ENCODE data around the gene TSPAN9.
A peak's percentile ranks its signal among the peaks of the same experiment; 100 is the strongest.

TSPAN9 gene

DNA sequence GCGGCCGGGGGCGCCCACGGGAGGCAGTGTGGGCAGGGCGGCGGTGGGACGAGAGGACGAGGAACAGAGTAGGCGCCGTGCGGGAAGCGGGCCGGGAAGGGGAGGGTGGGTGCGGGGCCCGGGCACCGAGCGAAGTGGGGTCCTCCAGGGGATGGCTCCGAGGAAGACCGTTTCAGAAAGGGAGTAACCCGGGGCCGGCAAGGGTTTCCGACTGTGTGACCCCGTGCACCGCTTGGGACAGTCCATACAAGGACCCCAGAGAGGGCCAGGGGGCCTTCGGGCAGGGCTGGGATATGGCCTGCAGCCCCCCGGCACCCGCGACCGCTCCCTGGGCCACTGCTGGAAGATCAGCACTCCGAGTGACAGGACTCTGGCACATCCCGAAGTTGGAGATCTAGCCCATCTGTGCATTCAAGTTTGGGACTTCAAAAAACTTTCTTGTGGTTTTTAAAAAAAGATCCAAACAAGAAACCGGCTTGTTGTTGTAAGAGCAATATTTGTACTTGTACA, 448 bp downstream of the TSPAN9 start:
- no peak for DNase-seq (ENCODE audit: low read depth)

DNA sequence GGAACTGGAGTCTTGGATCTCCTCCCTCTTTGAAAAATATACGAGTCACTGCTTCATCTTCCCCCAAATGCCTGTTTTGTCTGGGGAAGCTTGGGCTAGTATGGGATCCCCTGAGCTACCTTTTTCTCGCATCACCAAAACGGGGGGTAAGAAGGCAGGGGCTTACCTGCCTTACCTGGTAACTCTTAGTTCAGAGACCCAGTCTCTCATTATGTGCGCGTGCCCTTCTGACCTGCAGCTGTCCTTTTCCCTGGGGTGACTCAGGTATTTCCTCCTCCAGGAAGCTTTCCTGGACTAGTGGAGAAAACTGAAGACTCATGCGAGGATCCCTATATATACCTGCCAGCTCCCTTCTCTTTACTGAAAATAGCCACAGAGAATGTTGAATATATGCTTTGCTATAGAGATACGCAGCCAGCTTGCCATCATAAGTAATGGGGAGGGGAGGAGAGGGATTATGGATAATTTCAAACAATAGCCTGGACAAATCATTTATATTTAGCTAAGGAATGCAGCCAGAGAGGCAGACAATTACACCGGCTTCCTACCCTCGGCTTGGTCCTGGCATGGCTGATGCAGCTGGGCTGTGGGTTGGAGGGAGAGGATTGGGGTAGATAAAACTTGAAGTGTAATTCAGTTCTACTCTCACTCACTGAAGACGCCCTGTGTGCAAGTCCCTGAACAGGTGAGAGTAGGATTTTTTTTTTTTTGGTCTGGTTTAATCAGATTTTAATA, 1.1 kb downstream of the TSPAN9 start:
- DNase-seq (ENCODE audit: low read depth), result no peak

DNA sequence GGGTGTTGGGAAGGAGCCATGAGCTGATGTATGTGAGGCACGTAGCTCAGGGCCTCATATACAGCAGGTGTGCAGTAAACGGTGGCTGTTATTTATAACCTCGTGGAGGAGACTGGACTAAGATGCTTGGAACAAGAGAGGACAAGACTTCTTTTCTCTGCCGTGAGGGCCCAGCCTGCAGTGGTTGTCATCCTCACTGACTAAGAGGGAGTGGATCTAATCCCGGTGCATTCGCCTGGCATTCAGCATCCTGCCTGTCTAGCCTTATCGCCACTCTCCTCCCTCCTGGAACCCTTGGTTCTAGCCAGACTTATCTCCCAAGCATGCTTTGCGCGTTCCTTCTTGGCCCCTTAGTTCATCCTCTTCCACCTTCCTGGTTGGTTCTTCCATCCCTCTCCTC, 3.9 kb downstream of the TSPAN9 start:
- DNase-seq (ENCODE audit: low read depth), result peak; percentile 36

GRCh38 chr12:3081886-3082285, 4.7 kb downstream of the TSPAN9 start:
- DNase-seq (ENCODE audit: low read depth), result peak; percentile 57

GRCh38 chr12:3083241-3083920, 6.2 kb downstream of the TSPAN9 start:
- no peak for DNase-seq (ENCODE audit: low read depth)

DNA sequence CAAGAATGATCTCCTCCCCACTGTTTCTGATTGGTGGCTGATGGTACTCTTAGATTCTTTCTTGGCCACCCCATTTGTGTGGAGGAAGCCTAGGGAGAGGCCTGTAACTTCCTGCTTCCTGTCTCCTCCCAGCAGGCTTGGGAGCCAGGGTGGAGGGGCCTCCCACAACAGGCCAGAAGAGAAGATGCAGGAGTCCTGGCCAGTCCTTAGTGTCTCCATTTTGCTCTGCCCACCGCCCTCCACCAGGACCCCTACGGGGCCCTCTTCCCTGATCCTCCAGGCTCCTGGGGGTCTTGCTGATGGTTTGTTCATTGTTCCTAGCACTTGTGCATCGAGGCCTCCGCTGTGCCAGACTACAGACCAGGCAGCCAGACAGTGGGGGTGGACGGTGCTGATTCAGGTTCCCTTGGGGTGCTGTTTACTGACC, 6.8 kb downstream of the TSPAN9 start:
- peak; percentile 45 for DNase-seq (ENCODE audit: low read depth)

- no peak for DNase-seq (ENCODE audit: low read depth)
Observed at GRCh38 chr12:3084742-3085141, 7.6 kb downstream of the TSPAN9 start.

GRCh38 chr12:3085341-3086139, 8.4 kb downstream of the TSPAN9 start:
- DNase-seq (ENCODE audit: low read depth), result no peak

DNA sequence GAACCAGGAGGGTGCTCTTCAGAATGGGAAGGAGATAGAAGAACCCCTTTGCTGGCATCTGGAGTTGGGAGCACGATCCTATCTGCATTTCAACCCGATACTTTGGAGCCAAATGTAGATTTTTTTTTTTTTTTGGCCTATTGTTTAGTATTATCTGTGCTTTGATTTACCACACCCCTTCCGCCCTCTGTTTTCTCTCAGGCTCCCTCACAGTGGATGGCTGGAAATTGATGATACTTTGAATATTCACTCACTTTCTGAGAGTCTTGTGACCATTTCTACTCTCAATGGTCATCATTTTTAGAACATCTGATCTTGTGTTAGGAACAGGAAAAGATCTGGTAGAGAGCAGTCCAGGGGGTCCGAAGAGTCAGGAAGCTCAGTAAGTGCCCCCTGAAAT, 9.0 kb downstream of the TSPAN9 start:
- no peak for DNase-seq (ENCODE audit: low read depth)

DNA sequence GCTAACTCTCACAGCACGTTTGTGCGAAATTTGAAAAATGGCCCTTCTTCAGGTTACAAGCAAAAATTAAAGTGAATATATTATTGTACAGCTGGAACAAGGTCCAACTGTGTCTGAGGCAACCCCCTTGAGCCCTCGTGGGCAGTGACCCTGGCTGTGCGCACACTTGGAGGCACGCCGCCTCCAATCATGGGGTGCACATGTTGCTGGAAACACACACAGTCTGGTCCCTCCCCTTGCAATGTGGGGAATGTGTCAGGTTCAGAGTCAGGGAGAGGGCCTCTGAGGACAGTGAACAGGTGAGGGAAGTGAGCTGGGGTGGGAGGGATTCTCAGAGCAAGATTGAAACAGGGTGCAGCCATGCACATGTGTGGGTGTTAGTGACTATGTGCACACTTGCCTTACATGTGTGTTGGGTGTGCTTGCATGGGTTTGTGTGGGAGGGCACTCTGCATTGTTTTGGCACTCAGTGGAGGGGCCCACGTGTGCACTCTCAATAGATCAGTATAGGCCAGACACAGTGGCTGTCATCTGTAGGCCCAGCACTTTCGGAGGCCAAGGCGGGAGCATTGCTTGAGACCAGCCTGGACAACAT, 9.6 kb downstream of the TSPAN9 start:
- DNase-seq (ENCODE audit: low read depth), result no peak

GRCh38 chr12:3087758-3088650, 10.8 kb downstream of the TSPAN9 start:
- no peak for DNase-seq (ENCODE audit: low read depth)

- no peak for DNase-seq (ENCODE audit: low read depth)
Observed at GRCh38 chr12:3089588-3089987, 12.4 kb downstream of the TSPAN9 start.

DNA sequence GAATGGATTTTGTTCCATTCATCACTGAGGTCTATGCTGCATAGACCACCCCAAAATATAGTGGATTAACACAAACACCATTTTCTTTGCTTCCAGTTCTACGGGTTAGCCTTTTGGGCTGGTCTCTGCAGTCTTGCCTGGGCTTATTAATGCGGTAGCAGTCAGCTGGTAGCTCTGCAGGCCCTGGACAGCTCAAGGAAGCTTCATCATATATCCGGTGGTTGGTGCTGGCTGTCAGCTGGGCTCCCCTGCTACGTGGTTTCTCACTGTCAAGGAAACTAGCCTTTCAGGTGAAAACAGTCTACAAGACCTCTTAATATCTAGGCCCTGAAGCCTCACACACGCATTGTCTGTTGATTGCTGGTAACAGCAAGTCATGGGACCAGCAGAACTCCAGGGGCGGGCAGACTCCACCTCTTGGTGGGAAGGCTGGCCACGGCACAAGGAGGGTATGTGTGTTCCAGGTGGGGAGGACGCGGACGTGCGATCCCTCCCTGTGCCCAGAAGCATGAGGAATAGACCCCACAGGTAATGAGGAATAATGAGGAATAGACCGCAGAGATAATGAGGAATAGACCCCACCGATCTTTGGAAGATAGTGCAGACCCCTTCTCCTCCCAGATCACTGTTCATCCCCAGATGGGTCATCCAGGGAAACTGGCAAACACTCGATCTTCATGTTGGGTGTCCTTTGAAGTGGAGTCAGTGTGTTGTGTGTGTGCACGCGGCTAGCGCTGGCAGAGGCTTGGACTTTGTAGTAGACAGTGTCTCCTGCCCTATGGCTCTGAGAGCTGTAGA, 13.3 kb downstream of the TSPAN9 start:
- DNase-seq (ENCODE audit: low read depth), result peak; percentile 26

DNA sequence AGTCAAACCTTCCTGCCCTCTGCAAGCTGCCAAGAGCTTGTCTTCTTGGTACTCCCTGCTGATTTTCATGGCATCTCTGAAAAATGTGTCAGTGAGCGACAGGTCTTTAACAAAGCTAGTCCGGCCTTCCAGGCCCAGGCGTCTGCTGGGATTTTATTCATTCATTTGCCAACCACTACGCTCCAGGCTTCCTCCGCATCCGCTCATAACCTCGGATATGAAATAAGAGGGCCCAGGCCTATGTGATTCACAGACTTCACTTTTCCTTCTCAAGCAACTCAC, 13.8 kb downstream of the TSPAN9 start:
- no peak for DNase-seq (ENCODE audit: low read depth)

GRCh38 chr12:3091382-3092241, 14.4 kb downstream of the TSPAN9 start:
- DNase-seq (ENCODE audit: low read depth), result no peak

GRCh38 chr12:3092764-3093163, 15.6 kb downstream of the TSPAN9 start:
- DNase-seq (ENCODE audit: low read depth), result no peak

GRCh38 chr12:3097186-3097804, 20.1 kb downstream of the TSPAN9 start:
- DNase-seq (ENCODE audit: low read depth), result peak; percentile 79

DNA sequence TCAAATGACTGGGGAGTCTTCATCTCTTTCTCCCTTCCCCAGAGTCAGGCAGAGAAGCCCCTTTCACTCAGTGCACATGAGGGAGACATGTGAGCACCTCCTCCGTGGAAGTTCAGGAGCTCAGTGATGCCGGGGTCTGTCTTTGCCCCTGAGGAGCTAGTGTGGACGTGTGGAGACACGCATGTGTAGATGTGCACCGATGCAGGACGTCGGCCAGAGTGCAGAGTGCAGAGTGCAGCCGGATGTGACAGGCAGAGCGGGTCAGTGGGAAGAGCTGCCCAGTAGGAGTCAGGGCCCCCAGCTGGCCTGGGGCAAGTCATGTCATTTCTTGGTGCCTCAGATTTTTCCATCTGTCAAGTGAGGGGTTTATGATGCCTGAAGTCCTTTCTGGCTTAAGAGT, 20.7 kb downstream of the TSPAN9 start:
- DNase-seq (ENCODE audit: low read depth), result no peak

DNA sequence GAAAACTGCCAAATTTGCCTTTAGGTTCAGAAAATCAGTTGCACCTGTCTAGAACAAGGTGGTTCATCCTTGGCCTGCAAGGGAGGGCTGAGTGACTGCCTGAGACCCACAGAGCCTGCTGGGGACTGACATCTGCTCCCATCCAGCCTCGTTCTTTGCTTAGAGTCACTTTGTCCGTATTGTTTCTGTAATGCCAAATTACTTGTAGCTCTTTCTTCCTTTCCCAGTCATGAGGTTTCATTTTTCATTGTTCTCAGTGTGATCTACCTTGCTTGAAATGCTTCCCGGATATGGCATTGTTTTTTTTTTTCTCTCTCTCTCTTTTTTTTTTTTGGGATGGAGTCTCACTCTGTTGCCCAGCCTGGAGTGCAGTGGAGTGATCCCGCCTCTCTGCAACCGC, 21.3 kb downstream of the TSPAN9 start:
- DNase-seq (ENCODE audit: low read depth), result no peak

All from amniotic epithelial cell (primary cell).